Measurements from ENCODE around the gene C1QB.

- TF ChIP-seq, protein P1, sequence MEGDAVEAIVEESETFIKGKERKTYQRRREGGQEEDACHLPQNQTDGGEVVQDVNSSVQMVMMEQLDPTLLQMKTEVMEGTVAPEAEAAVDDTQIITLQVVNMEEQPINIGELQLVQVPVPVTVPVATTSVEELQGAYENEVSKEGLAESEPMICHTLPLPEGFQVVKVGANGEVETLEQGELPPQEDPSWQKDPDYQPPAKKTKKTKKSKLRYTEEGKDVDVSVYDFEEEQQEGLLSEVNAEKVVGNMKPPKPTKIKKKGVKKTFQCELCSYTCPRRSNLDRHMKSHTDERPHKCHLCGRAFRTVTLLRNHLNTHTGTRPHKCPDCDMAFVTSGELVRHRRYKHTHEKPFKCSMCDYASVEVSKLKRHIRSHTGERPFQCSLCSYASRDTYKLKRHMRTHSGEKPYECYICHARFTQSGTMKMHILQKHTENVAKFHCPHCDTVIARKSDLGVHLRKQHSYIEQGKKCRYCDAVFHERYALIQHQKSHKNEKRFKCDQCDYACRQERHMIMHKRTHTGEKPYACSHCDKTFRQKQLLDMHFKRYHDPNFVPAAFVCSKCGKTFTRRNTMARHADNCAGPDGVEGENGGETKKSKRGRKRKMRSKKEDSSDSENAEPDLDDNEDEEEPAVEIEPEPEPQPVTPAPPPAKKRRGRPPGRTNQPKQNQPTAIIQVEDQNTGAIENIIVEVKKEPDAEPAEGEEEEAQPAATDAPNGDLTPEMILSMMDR (IDR thresholded peaks at IDR 0.05), result no peak
- TF ChIP-seq POLR2AphosphoS5 (IDR thresholded peaks at IDR 0.05), result no peak
These were observed 2.8 kb upstream of the C1QB start for GRCh38 chr1:22650089-22650693.

All from prostate gland (tissue), 2 donors.